Progenitor cell of endocrine pancreas (in vitro differentiated cells): ENCODE results near the gene CNTN1. TPM values are rescaled to one million over a fixed set of nuclear protein-coding genes. Genes with fewer than 3 reads are reported as not detected.

ENCODE experiments used
- DNase-seq: peaks from one replicate; pipeline ENCODE4 v3.0.0; 2021; ENCODE audit warnings: low spot score; ENCODE audit not compliant: unreplicated experiment
- H3K27ac Mint-ChIP-seq: 2 replicates; pipeline ENCODE4 v1.8.0; 2021; ENCODE audit warnings: mild to moderate bottlenecking, moderate library complexity, mixed read lengths
- H3K27me3 Mint-ChIP-seq: 2 replicates; pipeline ENCODE4 v1.8.0; 2021; ENCODE audit warnings: mixed read lengths
- H3K36me3 Mint-ChIP-seq: 2 replicates; pipeline ENCODE4 v1.8.0; 2022; ENCODE audit warnings: mixed read lengths; ENCODE audit not compliant: insufficient read depth
- H3K4me1 Mint-ChIP-seq: 2 replicates; pipeline ENCODE4 v1.8.0; 2021; ENCODE audit warnings: low read depth, mixed read lengths
- H3K4me3 Mint-ChIP-seq: 2 replicates; pipeline ENCODE4 v1.8.0; 2021; ENCODE audit warnings: low read depth, mild to moderate bottlenecking, moderate library complexity, mixed read lengths
- H3K9me3 Mint-ChIP-seq: 2 replicates; pipeline ENCODE4 v1.8.0; 2021; ENCODE audit warnings: low read depth, mixed read lengths
- CTCF ChIP-seq: fragments of 200-600 bp; sonication (generic); IDR thresholded peaks from one replicate; pipeline ENCODE4 v1.5.0; 2021; ENCODE audit warnings: antibody characterized with exemption, mild to moderate bottlenecking; ENCODE audit not compliant: unreplicated experiment
- total RNA-seq: library from RNA; stranded (reverse); gene quantifications from 2 replicates; pipeline ENCODE4 v1.2.1, GENCODE V29; 2021

CNTN1 gene
- total RNA-seq, 1 donor from 2014 or later: 3.1 TPM

GRCh38 chr12:41101806-41102205 is 409.6 kb downstream of the CNTN1 start:
- Mint-ChIP-seq H3K27ac (no peak overlapping the region), H3K36me3 (no peaks in the 10 kb centered on the region)
- no peak for DNase-seq

GRCh38 chr12:41103614-41104013 is 411.4 kb downstream of the CNTN1 start:
- no peak for DNase-seq
- no peaks in the 10 kb centered on the region for H3K4me1 Mint-ChIP-seq
- no peak for TF ChIP-seq CTCF
- no peaks in the 10 kb centered on the region for H3K36me3 Mint-ChIP-seq
- no peak overlapping the region for H3K4me3 Mint-ChIP-seq
- H3K27ac Mint-ChIP-seq: no peak overlapping the region
- no peaks in the 10 kb centered on the region for H3K27me3 Mint-ChIP-seq
- H3K9me3 Mint-ChIP-seq: no peaks in the 10 kb centered on the region

More at GRCh38 chr12:41101806-41102205, 409.6 kb downstream of the CNTN1 start:
- H3K27me3 Mint-ChIP-seq: no peaks in the 10 kb centered on the region
- H3K4me3 Mint-ChIP-seq: no peak overlapping the region
- TF ChIP-seq CTCF: no peak
- H3K4me1 Mint-ChIP-seq: no peaks in the 10 kb centered on the region
- H3K9me3 Mint-ChIP-seq: no peaks in the 10 kb centered on the region

- Mint-ChIP-seq H3K36me3 (no peaks in the 10 kb centered on the region), H3K27ac (no peak overlapping the region), H3K9me3 (no peaks in the 10 kb centered on the region), H3K27me3 (no peaks in the 10 kb centered on the region), H3K4me1 (no peaks in the 10 kb centered on the region), H3K4me3 (no peak overlapping the region)
- no peak for DNase-seq
- no peak for TF ChIP-seq CTCF
Measured at GRCh38 chr12:41106315-41106714, 414.1 kb downstream of the CNTN1 start.

- H3K36me3 Mint-ChIP-seq: no peaks in the 10 kb centered on the region
- no peaks in the 10 kb centered on the region for H3K4me1 Mint-ChIP-seq
Measured at GRCh38 chr12:41108032-41108431, 415.8 kb downstream of the CNTN1 start.

GRCh38 chr12:41112903-41113302 is 420.7 kb downstream of the CNTN1 start:
- no peak for TF ChIP-seq CTCF
- Mint-ChIP-seq H3K27me3 (no peaks in the 10 kb centered on the region), H3K9me3 (no peaks in the 10 kb centered on the region), H3K4me1 (no peaks in the 10 kb centered on the region), H3K36me3 (no peaks in the 10 kb centered on the region), H3K4me3 (no peak overlapping the region), H3K27ac (no peak overlapping the region)
- DNase-seq: no peak

More at GRCh38 chr12:41108032-41108431, 415.8 kb downstream of the CNTN1 start:
- no peaks in the 10 kb centered on the region for H3K27me3 Mint-ChIP-seq
- TF ChIP-seq CTCF: no peak
- no peak for DNase-seq
- no peak overlapping the region for H3K4me3 Mint-ChIP-seq
- no peak overlapping the region for H3K27ac Mint-ChIP-seq
- no peaks in the 10 kb centered on the region for H3K9me3 Mint-ChIP-seq
